Heart left ventricle (tissue), 16 donors: Measurements from ENCODE around the gene PARP8. TPM values are rescaled to one million over a fixed set of nuclear protein-coding genes. Genes with fewer than 3 reads are reported as not detected.
"Not testable (repeated sequence)": the region's sequence is repeated elsewhere in the genome, so short reads cannot be mapped to it uniquely, and the experiment has no call there.

Experiments used
- ATAC-seq, 4 donors: fragments of 200-7000 bp; cut with Tn5 transposase; one replicate each; pipeline ENCODE4 v1.9.1; 2020 to 2022; ENCODE audit warnings: moderate library complexity in 4 of 4, mild to moderate bottlenecking in 3 of 4, moderate number of reproducible peaks in 1 of 4
- DNase-seq, 5 donors: peaks; one replicate each; pipeline ENCODE4 v3.0.0-alpha.2; 2020
- H3K27ac ChIP-seq, 12 donors: fragments of 200-600 bp; sonication (generic) in 4 of 12; one replicate each; pipeline versions ENCODE4 v1.5.0 to v1.8.0; 2016 to 2022; ENCODE audit warnings: mild to moderate bottlenecking in 2 of 12
- H3K27me3 ChIP-seq, 9 donors: fragments of 200-600 bp; sonication (generic) in 2 of 9; one replicate each; pipeline versions ENCODE4 v1.5.1 to v1.8.0; 2016 to 2022; ENCODE audit warnings: mild to moderate bottlenecking in 3 of 9
- H3K36me3 ChIP-seq, 9 donors: fragments of 200-600 bp; sonication (generic) in 2 of 9; one replicate each; pipeline versions ENCODE4 v1.5.0 to v1.8.0; 2018 to 2022; ENCODE audit warnings: mild to moderate bottlenecking in 2 of 9
- H3K4me1 ChIP-seq, 12 donors: fragments of 200-600 bp; sonication (generic) in 4 of 12; one replicate each; pipeline versions ENCODE4 v1.5.0 to v1.8.0; 2016 to 2022; ENCODE audit warnings: mild to moderate bottlenecking in 3 of 12
- H3K4me3 ChIP-seq, 12 donors: fragments of 200-600 bp; sonication (generic) in 4 of 12; one replicate each; pipeline versions ENCODE4 v1.5.0 to v1.8.0; 2017 to 2022; ENCODE audit warnings: mild to moderate bottlenecking in 9 of 12, moderate library complexity in 4 of 12
- H3K9me3 ChIP-seq, 12 donors: fragments of 200-600 bp; sonication (generic) in 4 of 12; one replicate each; pipeline versions ENCODE4 v1.5.0 to v1.8.0; 2016 to 2022; ENCODE audit warnings: mild to moderate bottlenecking in 1 of 12
- CTCF ChIP-seq, 12 donors: fragments of 200-600 bp; sonication (generic) in 4 of 12; IDR thresholded peaks; one replicate each; pipeline versions ENCODE4 v1.5.0 to v1.8.0; 2018 to 2022; ENCODE audit warnings: antibody characterized with exemption in 12 of 12, mild to moderate bottlenecking in 5 of 12
- POLR2A ChIP-seq, 2 donors: fragments of 450-650 bp; IDR thresholded peaks; one replicate each; pipeline ENCODE4 v1.6.1; 2017; ENCODE audit warnings: antibody characterized with exemption in 2 of 2, mild to moderate bottlenecking in 2 of 2, moderate library complexity in 2 of 2
- WGBS, 4 donors: extraction: QIAGEN DNeasy Blood & Tissue Kit in 2 of 4; methylation state at CpG; one replicate each; pipeline versions ENCODE4 v1.1.5 to v1.1.7; 2013 to 2018; 5-methylcytosine and 5-hydroxymethylcytosine counted together
- intact Hi-C, 10 donors: fragments of 100-400 bp; cut with DNase I; formaldehyde crosslinking; loops; one replicate each; pipeline versions ENCODE4 v1.11.1 to v1.14.2; 2022
- long read RNA-seq, 3 donors: library from polyadenylated mRNA; unstranded; transcript quantifications; one replicate each; pipeline ENCODE4 v2.0.0, GENCODE V29; 2020 to 2021
- polyA plus RNA-seq, 2 donors: library from polyadenylated mRNA; stranded (reverse); fragments of 200-250 nt; gene quantifications; one replicate each; pipeline ENCODE4 v1.2.3, GENCODE V29; 2013
- total RNA-seq, 9 donors: library from RNA; depleted of rRNA in 2 of 9; stranded (reverse); fragments of >200 nt in 2 of 9; fragmentation: NEBNext Ultra II Directional in 3 of 9; extraction: Animal tissue kit (Norgen Biotek cat#: 25700) in 3 of 9; gene quantifications; one replicate each; pipeline versions ENCODE4 v1.1.0 to v1.2.4, GENCODE V29; 2016 to 2023
- donor health status: ischemic (EF 13 %, LVEDD 7.1; RV severe dilation, severe dysfunction).
- donor health status: healthy with polysubstance abuse.
- donor health status: DM: no; HTN: yes; CAD: no.
- donor health status: DM: no; HTN: no; CAD: no.
- donor health status: ischemic (EF 25% LVEDD 6.9; RV normal size, moderate dysfunction).
- donor health status: ischemic (EF 25% LVEDD 5.7; RV mildly dilated, moderate dysfunction).
- donor health status: healthy.
- donor health status: DM: yes; HTN: yes; CAD: no.
- donor health status: ischemic (EF 35%, LVEDD 5.7; RV mildly dilated, moderate dysfunction).
- donor health status: nonischemic (EF 11% LVEDD 7.7; RV severe dilation, severe dysfunction).
- donor health status: DM: yes; HTN: yes; CAD: no.
- donor health status: PGD.
- donor health status: ischemic (EF 29% LVEDD 5.4; RV normal size, mild dysfunction).
- donor health status: nonischemic (EF 23%, LVEDD 6.1; RV moderate dilation, normal function).

PARP8 gene
- total RNA-seq = 10 to 100 TPM in 3 of 9 donors, 1 to 10 TPM in 6; 2.7 to 22.5 (median 8.6) TPM
- polyA plus RNA-seq = 1 to 10 TPM; 1.6 to 1.7 TPM
- long read RNA-seq, donor 1, partial matches to known transcripts = 1 of 3 reads
- long read RNA-seq, donor 1, other reads (novel, unspliced or antisense) = 2 of 3 reads
- long read RNA-seq, donor 2, full-length matches to known transcripts = 1 of 7 reads
- long read RNA-seq, donor 2, partial matches to known transcripts = 4 of 7 reads
- long read RNA-seq, donor 2, other reads (novel, unspliced or antisense) = 2 of 7 reads
- long read RNA-seq, donor 3, full-length matches to known transcripts = 1 of 6 reads
- long read RNA-seq, donor 3, partial matches to known transcripts = 2 of 6 reads
- long read RNA-seq, donor 3, other reads (novel, unspliced or antisense) = 3 of 6 reads

- peak within 1 kb of the TSS; percentile 56 to 98 (median 80) for H3K27ac ChIP-seq
- H3K4me3 ChIP-seq = peak within 1 kb of the TSS; percentile 47 to 98 (median 92)
- WGBS, 4 donors = 1% methylated on average over 28 to 66 of the region's 66 CpGs
- peaks cover 0 to 59% (median 5%) of the 10 kb centered on the region in 12 donors for H3K4me1 ChIP-seq
- TF ChIP-seq POLR2A (IDR thresholded peaks at IDR 0.05) = no peak
- no peak for TF ChIP-seq CTCF (IDR thresholded peaks at IDR 0.05)
- H3K36me3 ChIP-seq = no peaks in the 10 kb centered on the region
- ATAC-seq (peak in 3 of 4 donors; percentile 47 to 65 (median 56)), DNase-seq (peak; percentile 45 to 77 (median 58))
- no peaks in the 10 kb centered on the region for H3K9me3 ChIP-seq
- intact Hi-C loops = loop anchor here in 7 of 10 donors (5.0 to 10.0 kb wide), 3 partner anchors 78 to 86 kb away; no protein-coding TSS in a partner anchor
- no peaks in the 10 kb centered on the region for H3K27me3 ChIP-seq
Measured at GRCh38 chr5:50666261-50667022, at the start of gene PARP8. TSS of gene PARP8 (plus strand) at chr5:50666637. CDS start at chr5:50667096, 459 bp downstream.

- DNase-seq (no peak), ATAC-seq (no peak)
- intact Hi-C loops = no loop called here
- H3K27me3 ChIP-seq = no peaks in the 10 kb centered on the region
- TF ChIP-seq POLR2A (IDR thresholded peaks at IDR 0.05) = no peak
- no peak for TF ChIP-seq CTCF (IDR thresholded peaks at IDR 0.05)
- WGBS, 4 donors = 47 to 71% (median 58%) methylated on average over 3 of the region's 3 CpGs
- no peak overlapping the region for H3K27ac ChIP-seq
- H3K9me3 ChIP-seq = no peaks in the 10 kb centered on the region
- no peaks in the 10 kb centered on the region for H3K4me1 ChIP-seq
- H3K36me3 ChIP-seq = no peaks in the 10 kb centered on the region
- no peak overlapping the region for H3K4me3 ChIP-seq
Measured at GRCh38 chr5:50623666-50624065, 42.8 kb upstream of the PARP8 start.

- intact Hi-C loops = not testable (repeated sequence)
Measured at GRCh38 chr5:50634866-50635265, 31.6 kb upstream of the PARP8 start.

GRCh38 chr5:50637576-50637975 is 28.9 kb upstream of the PARP8 start:
- ATAC-seq, H3K4me3 ChIP-seq, H3K27ac ChIP-seq, DNase-seq, H3K9me3 ChIP-seq, H3K36me3 ChIP-seq, intact Hi-C loops, H3K27me3 ChIP-seq: not testable (repeated sequence)
- peaks cover 0 to 30% (median 0%) of the 10 kb centered on the region in 12 donors for H3K4me1 ChIP-seq
- 65 to 69% (median 67%) methylated on average over 2 of the region's 2 CpGs for WGBS, 4 donors

More at GRCh38 chr5:50634866-50635265, 31.6 kb upstream of the PARP8 start:
- Histone ChIP-seq H3K27ac (peak overlapping the region in 1 of 12 donors; percentile 56), H3K4me1 (peaks cover 0 to 30% (median 0%) of the 10 kb centered on the region in 12 donors)
- H3K36me3 ChIP-seq, H3K27me3 ChIP-seq, H3K4me3 ChIP-seq, H3K9me3 ChIP-seq, ATAC-seq: not testable (repeated sequence)
- 59 to 76% (median 62%) methylated on average over 2 of the region's 2 CpGs for WGBS, 4 donors
- DNase-seq = peak in 3 of 5 donors; percentile 23 to 39 (median 30)

- DNase-seq (no peak), ATAC-seq (no peak)
- no peaks in the 10 kb centered on the region for H3K36me3 ChIP-seq
- no peak for TF ChIP-seq POLR2A (IDR thresholded peaks at IDR 0.05)
- TF ChIP-seq CTCF (IDR thresholded peaks at IDR 0.05) = no peak
- intact Hi-C loops = no loop called here
- H3K27me3 ChIP-seq = no peaks in the 10 kb centered on the region
- H3K4me3 ChIP-seq = no peak overlapping the region
- 79 to 88% (median 84%) methylated on average over 3 of the region's 3 CpGs for WGBS, 4 donors
- no peaks in the 10 kb centered on the region for H3K9me3 ChIP-seq
- H3K4me1 ChIP-seq = no peaks in the 10 kb centered on the region
- H3K27ac ChIP-seq = no peak overlapping the region
Measured at GRCh38 chr5:50646591-50646990, 19.8 kb upstream of the PARP8 start.
